ENCODE data around the gene PILRA.
"Not testable (repeated sequence)": the region's sequence is repeated elsewhere in the genome, so short reads cannot be mapped to it uniquely, and the experiment has no call there.

PILRA gene

GRCh38 chr7:100435401-100436304, 62.4 kb downstream of the PILRA start:
- DNase-seq = peak; percentile 18

GRCh38 chr7:100437150-100438100, 64.1 kb downstream of the PILRA start:
- DNase-seq = no peak

GRCh38 chr7:100438172-100438571, 64.9 kb downstream of the PILRA start:
- DNase-seq = no peak

GRCh38 chr7:100438731-100439130, 65.4 kb downstream of the PILRA start:
- not testable (repeated sequence) for DNase-seq

GRCh38 chr7:100439244-100439643, 66.0 kb downstream of the PILRA start:
- not testable (repeated sequence) for DNase-seq

GRCh38 chr7:100441641-100442535, 68.6 kb downstream of the PILRA start:
- no peak for DNase-seq

GRCh38 chr7:100443096-100443840, 70.0 kb downstream of the PILRA start:
- no peak for DNase-seq

GRCh38 chr7:100444311-100445278, 71.3 kb downstream of the PILRA start:
- peak; percentile 97 for DNase-seq

GRCh38 chr7:100446040-100446439, 72.8 kb downstream of the PILRA start:
- peak; percentile 80 for DNase-seq

GRCh38 chr7:100447363-100447762, 74.1 kb downstream of the PILRA start:
- DNase-seq = not testable (repeated sequence)

- DNase-seq = no peak
Measured at GRCh38 chr7:100449190-100449795, 76.0 kb downstream of the PILRA start.
